ENCODE measurements around the gene CCDC102B.

The CCDC102B gene

DNA sequence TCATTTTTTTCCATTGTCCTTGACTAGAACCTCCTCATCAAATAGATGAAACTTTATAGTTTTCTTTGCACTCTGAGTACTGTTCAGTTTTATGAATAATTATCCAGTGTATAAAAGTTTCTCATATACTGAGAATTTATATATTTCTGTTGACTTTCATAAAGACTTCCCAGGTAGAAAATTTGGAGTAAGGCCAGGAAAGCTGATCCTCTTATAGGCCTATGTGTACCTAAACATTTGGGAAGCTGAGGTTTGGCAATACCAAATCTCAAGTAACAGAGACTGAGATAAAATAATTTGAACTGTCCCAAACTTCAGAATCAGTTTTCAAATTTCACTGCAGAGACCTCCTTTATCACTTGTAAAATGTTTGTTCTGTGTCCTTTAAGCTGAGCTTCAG is 43.4 kb downstream of the CCDC102B start:
- no peak overlapping the region for H3K4ac ChIP-seq (ENCODE audit: low read depth, low read length)
- H4K8ac ChIP-seq (ENCODE audit: low read depth, low read length): no peak overlapping the region
- no peaks in the 10 kb centered on the region for H3K4me1 ChIP-seq (ENCODE audit: control insufficient read depth in 1 of 2, insufficient read depth in 2 of 2, low read length in 2 of 2)
- DNase-seq: no peak
- H3K27me3 ChIP-seq (ENCODE audit: insufficient read depth, low read length): no peaks in the 10 kb centered on the region
- H3K9ac ChIP-seq (ENCODE audit: low read length): no peak overlapping the region
- no peak overlapping the region for H4K12ac ChIP-seq (ENCODE audit: low read depth, low read length)
- no peaks in the 10 kb centered on the region for H3K79me2 ChIP-seq (ENCODE audit: control insufficient read depth, insufficient read depth, low read length, poor library complexity)
- H3K9me3 ChIP-seq (ENCODE audit: insufficient read depth, low read depth, low read length): no peaks in the 10 kb centered on the region
- no peak overlapping the region for H3K23ac ChIP-seq (ENCODE audit: low read length)
- H3K18ac ChIP-seq (ENCODE audit: low read length): no peak overlapping the region
- no peak overlapping the region for H3K14ac ChIP-seq (ENCODE audit: low read length)
- H2BK12ac ChIP-seq (ENCODE audit: low read length): no peak overlapping the region
- no peak overlapping the region for H3K4me3 ChIP-seq (ENCODE audit: low read depth, low read length)
- no peak overlapping the region for H4K91ac ChIP-seq (ENCODE audit: low read depth, low read length)
- H3K36me3 ChIP-seq (ENCODE audit: control insufficient read depth in 1 of 2, insufficient read depth in 2 of 2, low read length in 2 of 2): peaks cover 0 to 1% of the 10 kb centered on the region in 2 experiments
- H2AK5ac ChIP-seq (ENCODE audit: low read length): no peak overlapping the region
- H3K27ac ChIP-seq (ENCODE audit: low read depth, low read length): no peak overlapping the region
- no peak overlapping the region for H2BK5ac ChIP-seq (ENCODE audit: low read depth, low read length, poor library complexity)
- no peak overlapping the region for H2AFZ ChIP-seq (ENCODE audit: insufficient read depth, low read length, poor library complexity)
- H2BK120ac ChIP-seq (ENCODE audit: insufficient read depth, low read length, poor library complexity): no peak overlapping the region
- H3K4me2 ChIP-seq (ENCODE audit: low read length): no peak overlapping the region
- H3K79me1 ChIP-seq (ENCODE audit: low read length): no peaks in the 10 kb centered on the region

DNA sequence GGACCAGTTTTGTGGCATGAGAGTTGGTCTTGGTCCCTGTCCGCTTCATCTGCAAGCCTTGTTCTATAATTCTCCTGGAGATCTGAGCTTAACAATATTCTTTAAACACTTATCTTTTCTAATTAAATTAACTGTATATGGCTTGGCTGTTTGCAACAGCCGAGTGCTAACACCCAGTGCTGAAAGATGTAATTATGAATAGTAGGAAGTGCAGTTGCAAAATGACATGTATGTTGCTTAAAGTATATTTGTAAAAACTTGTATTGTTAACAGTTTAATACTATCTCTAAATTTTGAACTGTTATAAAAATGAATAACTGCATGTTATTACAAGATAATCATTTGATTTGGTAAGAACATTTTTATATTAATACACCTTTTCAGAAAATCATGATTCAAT is 45.1 kb downstream of the CCDC102B start:
- no peaks in the 10 kb centered on the region for H3K79me1 ChIP-seq (ENCODE audit: low read length)
- no peak overlapping the region for H3K18ac ChIP-seq (ENCODE audit: low read length)
- no peak for DNase-seq
- no peak overlapping the region for H4K91ac ChIP-seq (ENCODE audit: low read depth, low read length)
- H3K79me2 ChIP-seq (ENCODE audit: control insufficient read depth, insufficient read depth, low read length, poor library complexity): no peaks in the 10 kb centered on the region
- no CpG with 5 or more reads among the region's 2 CpGs for WGBS (ENCODE audit: extremely low coverage, insufficient coverage, insufficient read length)
- no peak overlapping the region for H3K4me2 ChIP-seq (ENCODE audit: low read length)
- H2AFZ ChIP-seq (ENCODE audit: insufficient read depth, low read length, poor library complexity): no peak overlapping the region
- no peak overlapping the region for H3K9ac ChIP-seq (ENCODE audit: low read length)
- no peak overlapping the region for H2BK5ac ChIP-seq (ENCODE audit: low read depth, low read length, poor library complexity)
- no peak overlapping the region for H3K14ac ChIP-seq (ENCODE audit: low read length)
- no peak overlapping the region for H2BK120ac ChIP-seq (ENCODE audit: insufficient read depth, low read length, poor library complexity)
- no peaks in the 10 kb centered on the region for H3K27me3 ChIP-seq (ENCODE audit: insufficient read depth, low read length)
- peaks cover 0 to 1% of the 10 kb centered on the region in 2 experiments for H3K36me3 ChIP-seq (ENCODE audit: control insufficient read depth in 1 of 2, insufficient read depth in 2 of 2, low read length in 2 of 2)
- H3K4me3 ChIP-seq (ENCODE audit: low read depth, low read length): no peak overlapping the region
- H3K23ac ChIP-seq (ENCODE audit: low read length): no peak overlapping the region
- H3K27ac ChIP-seq (ENCODE audit: low read depth, low read length): no peak overlapping the region
- H3K4ac ChIP-seq (ENCODE audit: low read depth, low read length): no peak overlapping the region
- H2AK5ac ChIP-seq (ENCODE audit: low read length): no peak overlapping the region
- no peaks in the 10 kb centered on the region for H3K4me1 ChIP-seq (ENCODE audit: control insufficient read depth in 1 of 2, insufficient read depth in 2 of 2, low read length in 2 of 2)
- no peak overlapping the region for H4K8ac ChIP-seq (ENCODE audit: low read depth, low read length)
- H4K12ac ChIP-seq (ENCODE audit: low read depth, low read length): no peak overlapping the region
- no peak overlapping the region for H2BK12ac ChIP-seq (ENCODE audit: low read length)
- H3K9me3 ChIP-seq (ENCODE audit: insufficient read depth, low read depth, low read length): no peaks in the 10 kb centered on the region

DNA sequence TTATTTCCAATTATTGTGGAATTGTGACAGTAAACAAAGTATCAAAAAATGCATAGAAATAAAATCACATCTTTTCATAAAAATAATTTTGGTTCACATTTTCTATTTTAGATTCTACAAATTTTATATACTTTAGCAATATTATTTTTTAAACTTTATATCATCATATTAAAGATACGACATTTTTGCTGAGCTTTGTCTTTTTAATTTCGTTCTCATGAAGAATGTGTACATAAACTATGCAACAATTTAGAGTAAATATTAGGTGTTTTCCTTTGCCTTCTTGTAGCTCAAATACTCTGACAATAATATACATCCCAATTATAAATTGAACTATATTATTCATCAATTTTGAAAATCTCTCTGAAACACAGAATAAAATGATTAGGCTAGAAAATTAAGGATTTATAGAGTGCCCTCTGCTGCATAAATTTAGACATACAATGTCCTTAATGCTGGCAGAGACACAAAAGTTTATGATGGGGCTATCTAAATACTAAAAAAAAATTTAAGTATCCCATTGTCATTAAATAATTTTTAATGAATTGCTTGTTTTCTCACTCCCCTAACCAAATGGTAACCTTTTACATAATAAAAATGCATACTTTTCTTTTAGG is 45.7 kb downstream of the CCDC102B start:
- H3K18ac ChIP-seq (ENCODE audit: low read length): no peak overlapping the region
- no peak overlapping the region for H3K27ac ChIP-seq (ENCODE audit: low read depth, low read length)
- no peak overlapping the region for H4K12ac ChIP-seq (ENCODE audit: low read depth, low read length)
- H2BK12ac ChIP-seq (ENCODE audit: low read length): no peak overlapping the region
- H3K36me3 ChIP-seq (ENCODE audit: control insufficient read depth in 1 of 2, insufficient read depth in 2 of 2, low read length in 2 of 2): peaks cover 0 to 1% of the 10 kb centered on the region in 2 experiments
- no peak overlapping the region for H2AFZ ChIP-seq (ENCODE audit: insufficient read depth, low read length, poor library complexity)
- H3K4me3 ChIP-seq (ENCODE audit: low read depth, low read length): no peak overlapping the region
- H3K79me1 ChIP-seq (ENCODE audit: low read length): no peaks in the 10 kb centered on the region
- WGBS (ENCODE audit: extremely low coverage, insufficient coverage, insufficient read length): no CpG with 5 or more reads among the region's 2 CpGs
- no peak overlapping the region for H2BK5ac ChIP-seq (ENCODE audit: low read depth, low read length, poor library complexity)
- H3K9me3 ChIP-seq (ENCODE audit: insufficient read depth, low read depth, low read length): no peaks in the 10 kb centered on the region
- H3K4me2 ChIP-seq (ENCODE audit: low read length): no peak overlapping the region
- no peak overlapping the region for H3K9ac ChIP-seq (ENCODE audit: low read length)
- no peak overlapping the region for H3K23ac ChIP-seq (ENCODE audit: low read length)
- H2AK5ac ChIP-seq (ENCODE audit: low read length): no peak overlapping the region
- no peak overlapping the region for H4K8ac ChIP-seq (ENCODE audit: low read depth, low read length)
- H3K4ac ChIP-seq (ENCODE audit: low read depth, low read length): no peak overlapping the region
- no peak for DNase-seq
- no peaks in the 10 kb centered on the region for H3K4me1 ChIP-seq (ENCODE audit: control insufficient read depth in 1 of 2, insufficient read depth in 2 of 2, low read length in 2 of 2)
- no peaks in the 10 kb centered on the region for H3K79me2 ChIP-seq (ENCODE audit: control insufficient read depth, insufficient read depth, low read length, poor library complexity)
- H3K14ac ChIP-seq (ENCODE audit: low read length): no peak overlapping the region
- no peaks in the 10 kb centered on the region for H3K27me3 ChIP-seq (ENCODE audit: insufficient read depth, low read length)
- H2BK120ac ChIP-seq (ENCODE audit: insufficient read depth, low read length, poor library complexity): no peak overlapping the region
- no peak overlapping the region for H4K91ac ChIP-seq (ENCODE audit: low read depth, low read length)

DNA sequence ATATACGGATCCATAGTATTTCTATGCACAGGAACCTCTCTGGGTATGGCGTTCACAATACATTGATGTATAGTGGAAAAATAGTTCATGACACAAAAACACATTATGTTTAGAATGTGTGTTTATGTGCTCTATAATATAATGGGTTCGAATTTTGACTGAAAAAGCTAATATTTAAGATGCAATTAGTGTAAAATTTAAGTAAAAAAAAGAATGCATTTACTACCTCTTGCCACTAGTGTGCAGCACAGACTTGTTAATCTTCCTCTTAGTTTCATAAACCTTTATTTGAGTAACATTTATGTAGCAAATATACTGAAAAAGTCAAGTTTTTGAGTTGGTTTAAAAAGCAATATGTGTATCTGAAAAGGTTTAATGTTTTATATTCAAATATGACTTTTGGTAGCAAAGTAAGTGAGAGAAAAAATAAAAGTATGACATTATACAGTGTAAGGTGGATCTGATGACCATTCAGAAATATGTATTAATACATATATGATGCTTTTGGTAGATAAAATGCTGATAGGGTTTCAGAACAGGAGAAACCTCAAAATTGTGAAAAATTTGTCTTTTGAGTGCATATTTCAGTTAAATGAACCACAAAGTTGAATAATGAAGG is 49.4 kb downstream of the CCDC102B start:
- Histone ChIP-seq H3K4me2 (ENCODE audit: low read length) (no peak overlapping the region), H3K9ac (ENCODE audit: low read length) (no peak overlapping the region), H3K79me2 (ENCODE audit: control insufficient read depth, insufficient read depth, low read length, poor library complexity) (no peaks in the 10 kb centered on the region), H3K4me1 (ENCODE audit: control insufficient read depth in 1 of 2, insufficient read depth in 2 of 2, low read length in 2 of 2) (no peaks in the 10 kb centered on the region), H4K91ac (ENCODE audit: low read depth, low read length) (no peak overlapping the region), H3K18ac (ENCODE audit: low read length) (no peak overlapping the region), H3K23ac (ENCODE audit: low read length) (no peak overlapping the region), H3K4ac (ENCODE audit: low read depth, low read length) (no peak overlapping the region), H3K79me1 (ENCODE audit: low read length) (no peaks in the 10 kb centered on the region), H3K27me3 (ENCODE audit: insufficient read depth, low read length) (no peaks in the 10 kb centered on the region), H4K12ac (ENCODE audit: low read depth, low read length) (no peak overlapping the region), H3K36me3 (ENCODE audit: control insufficient read depth in 1 of 2, insufficient read depth in 2 of 2, low read length in 2 of 2) (no peaks in the 10 kb centered on the region), H3K14ac (ENCODE audit: low read length) (no peak overlapping the region), H3K27ac (ENCODE audit: low read depth, low read length) (no peak overlapping the region), H2BK120ac (ENCODE audit: insufficient read depth, low read length, poor library complexity) (no peak overlapping the region), H2BK5ac (ENCODE audit: low read depth, low read length, poor library complexity) (no peak overlapping the region), H2BK12ac (ENCODE audit: low read length) (no peak overlapping the region), H2AFZ (ENCODE audit: insufficient read depth, low read length, poor library complexity) (no peak overlapping the region), H3K9me3 (ENCODE audit: insufficient read depth, low read depth, low read length) (no peaks in the 10 kb centered on the region), H2AK5ac (ENCODE audit: low read length) (no peak overlapping the region), H3K4me3 (ENCODE audit: low read depth, low read length) (no peak overlapping the region), H4K8ac (ENCODE audit: low read depth, low read length) (no peak overlapping the region)
- DNase-seq: peak in 1 of 2 donors; percentile 45
- WGBS (ENCODE audit: extremely low coverage, insufficient coverage, insufficient read length): no CpG with 5 or more reads among the region's 3 CpGs

Measured in trophoblast cell (in vitro differentiated cells and primary cell).